Fibroblast of upper back skin (primary cell): ENCODE results near the gene SUN5.
"Not testable (repeated sequence)": the region's sequence is repeated elsewhere in the genome, so short reads cannot be mapped to it uniquely, and the experiment has no call there.

Source experiments
- DNase-seq: peaks from one replicate; pipeline ENCODE4 v3.0.0-alpha.2; 2013

Gene SUN5, protein sequence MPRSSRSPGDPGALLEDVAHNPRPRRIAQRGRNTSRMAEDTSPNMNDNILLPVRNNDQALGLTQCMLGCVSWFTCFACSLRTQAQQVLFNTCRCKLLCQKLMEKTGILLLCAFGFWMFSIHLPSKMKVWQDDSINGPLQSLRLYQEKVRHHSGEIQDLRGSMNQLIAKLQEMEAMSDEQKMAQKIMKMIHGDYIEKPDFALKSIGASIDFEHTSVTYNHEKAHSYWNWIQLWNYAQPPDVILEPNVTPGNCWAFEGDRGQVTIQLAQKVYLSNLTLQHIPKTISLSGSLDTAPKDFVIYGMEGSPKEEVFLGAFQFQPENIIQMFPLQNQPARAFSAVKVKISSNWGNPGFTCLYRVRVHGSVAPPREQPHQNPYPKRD

DNA sequence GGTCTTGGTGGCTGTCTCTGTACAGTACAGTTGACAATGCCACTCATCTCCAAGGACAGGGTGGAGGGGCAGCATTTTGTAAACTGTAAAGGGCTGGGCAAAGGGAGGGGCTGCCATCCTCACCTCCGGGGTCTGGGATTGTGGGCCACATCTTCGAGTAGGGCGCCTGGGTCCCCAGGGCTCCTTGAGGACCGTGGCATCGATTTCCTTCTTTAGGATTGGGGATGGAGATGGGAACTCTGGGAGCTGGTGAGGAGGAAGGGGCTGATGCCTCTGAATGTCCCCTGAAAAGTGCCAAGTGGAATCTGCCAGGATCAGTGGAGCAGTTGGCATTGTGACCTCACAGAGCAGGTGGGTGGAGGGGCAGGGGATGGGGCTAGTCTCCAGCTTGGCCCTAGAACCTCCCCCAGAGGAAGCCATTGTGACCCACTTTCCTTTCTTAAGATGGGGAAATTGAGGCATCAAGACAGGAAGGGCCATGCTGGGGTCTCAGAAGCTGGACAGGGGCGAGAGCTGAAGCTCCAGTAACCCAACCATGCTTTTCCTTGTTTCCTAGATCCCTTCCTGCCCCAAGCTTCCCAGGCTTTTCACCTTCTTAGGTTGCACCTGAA lies at the start of gene SUN5:
Gene SUN5 (minus strand): TSS at position 293 of the 611 bp plus-strand sequence. CDS start 93 bp downstream, at position 200.
- DNase-seq: no peak

DNA sequence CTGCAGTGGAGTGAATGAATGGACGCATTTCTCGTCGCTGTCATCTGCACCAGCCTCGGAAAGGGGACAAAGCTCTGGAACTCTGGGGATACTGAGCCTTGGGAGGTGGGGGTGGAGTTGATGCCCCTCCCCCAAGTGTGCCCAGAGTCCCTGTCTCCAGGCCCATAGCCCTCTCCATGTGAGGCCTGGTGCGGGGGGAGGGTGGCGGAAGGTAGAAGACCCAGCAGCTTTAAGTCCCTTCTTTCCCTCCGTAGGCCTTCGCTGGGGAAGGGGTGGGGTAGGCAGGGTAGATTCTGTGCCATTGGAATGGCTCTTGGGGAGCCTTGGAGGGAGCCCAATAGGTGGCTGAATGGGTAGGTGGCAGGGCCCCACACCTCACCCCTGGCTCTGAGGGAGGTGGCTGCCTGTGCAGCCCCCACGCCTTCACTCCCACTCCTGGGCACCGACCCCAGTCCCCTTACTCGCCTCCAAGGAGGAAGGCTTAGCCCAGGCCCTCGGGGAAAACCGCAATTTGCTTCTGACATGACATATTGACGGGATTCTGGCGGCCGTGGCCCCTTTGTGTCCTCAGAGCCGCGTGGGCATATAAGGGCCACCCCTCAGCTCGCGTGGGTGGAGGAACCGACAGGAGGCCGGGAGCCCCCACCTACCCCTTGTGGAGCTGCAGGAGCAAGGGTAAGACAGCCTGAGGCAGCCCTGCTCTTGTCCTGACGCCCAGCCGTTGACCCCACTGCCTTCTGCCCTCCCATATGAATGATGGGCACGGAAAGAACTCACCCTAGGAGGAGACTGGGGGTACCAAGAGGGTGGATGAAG lies 49.3 kb upstream of the SUN5 start, which contains the start of gene BPIFB3:
Gene BPIFB3 (plus strand): TSS at position 613 of the 816 bp plus-strand sequence. CDS start 1,533 bp downstream, outside the sequence.
- no peak for DNase-seq

DNA sequence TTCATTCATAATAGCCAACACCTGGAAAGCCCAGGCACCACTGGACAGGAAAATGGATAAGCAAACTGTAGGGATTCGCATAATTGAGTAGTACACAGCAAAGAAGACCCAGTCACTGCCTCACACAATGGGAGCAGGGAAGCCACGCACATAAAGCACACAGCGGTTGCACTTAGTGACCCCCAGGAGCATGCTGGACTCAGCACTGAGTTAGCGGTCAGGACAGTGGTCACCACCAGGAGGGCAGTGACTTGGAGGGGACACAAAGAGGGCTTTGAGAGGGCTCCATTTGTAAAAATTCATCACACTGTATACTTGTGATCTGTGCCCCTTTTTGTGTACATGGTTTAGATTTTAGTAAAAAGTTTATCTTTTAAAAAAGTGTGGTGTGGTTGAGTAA lies 47.1 kb upstream of the SUN5 start:
- DNase-seq: no peak

DNA sequence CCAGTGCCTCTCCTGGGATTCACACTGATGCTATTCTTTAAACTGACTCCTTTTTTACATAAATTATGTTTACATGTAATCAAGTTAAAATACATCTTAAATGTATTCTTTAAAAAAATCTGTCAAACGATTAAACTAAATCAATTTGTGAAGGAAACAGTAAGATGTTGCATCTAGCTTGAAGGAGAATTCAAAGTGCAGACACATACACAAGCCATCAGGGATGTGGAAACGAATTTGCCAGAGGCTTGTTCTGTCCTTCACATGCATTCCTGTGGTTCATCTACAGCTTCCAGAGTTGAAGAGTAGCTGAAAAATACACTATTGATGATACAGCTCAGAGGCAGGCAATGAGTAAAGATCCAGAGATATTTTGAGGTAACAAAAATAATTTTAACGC lies 42.2 kb upstream of the SUN5 start:
- DNase-seq: no peak

DNA sequence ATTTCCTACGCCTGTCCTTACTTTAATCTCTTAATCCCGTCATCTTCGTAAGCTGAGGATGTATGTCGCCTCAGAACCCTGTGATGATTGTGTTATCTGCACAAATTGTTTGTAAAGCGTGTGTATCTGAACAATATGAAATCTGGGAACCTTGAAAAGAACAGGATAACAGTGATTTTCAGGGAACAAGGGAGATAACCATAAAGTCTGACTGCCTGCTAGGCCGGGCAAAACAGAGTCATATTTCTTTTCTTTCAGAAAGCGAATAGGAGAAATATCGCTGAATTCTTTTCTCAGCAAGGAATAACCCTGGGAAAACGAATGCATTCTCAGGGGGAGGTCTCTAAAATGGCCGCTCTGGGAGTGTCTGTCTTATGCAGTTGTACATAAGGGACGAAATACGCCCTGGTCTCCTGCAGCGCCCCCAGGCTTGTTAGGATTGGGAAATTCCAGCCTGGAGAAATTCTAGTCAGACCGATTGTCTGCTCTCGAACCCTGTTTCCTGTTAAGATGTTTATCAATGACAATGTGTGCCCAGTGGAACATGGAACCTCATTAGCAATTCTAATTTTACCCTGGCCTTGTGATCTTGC lies 41.0 kb upstream of the SUN5 start:
- DNase-seq: not testable (repeated sequence)

DNA sequence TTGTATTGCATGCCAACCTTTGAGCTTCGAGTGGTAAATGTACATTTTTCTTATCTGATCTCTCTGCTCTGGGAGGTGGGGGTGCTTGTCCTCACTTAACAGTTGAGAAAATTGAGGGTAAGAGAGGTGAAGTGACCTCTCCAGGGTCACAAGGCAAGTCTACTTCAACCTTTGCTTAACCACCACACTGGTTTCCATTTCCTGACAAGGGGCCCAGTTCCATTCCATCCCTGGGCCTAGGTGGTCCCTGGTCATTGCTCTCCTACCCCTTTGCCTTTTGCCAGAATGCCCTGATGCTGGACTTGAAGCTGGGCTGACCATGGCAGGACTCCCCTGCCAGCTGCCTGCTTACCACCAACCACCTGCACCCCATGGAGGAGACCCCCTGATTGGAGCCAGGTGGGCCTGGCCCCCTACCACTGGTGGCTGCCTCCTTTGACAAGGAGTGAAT lies 39.5 kb upstream of the SUN5 start:
- no peak for DNase-seq

DNA sequence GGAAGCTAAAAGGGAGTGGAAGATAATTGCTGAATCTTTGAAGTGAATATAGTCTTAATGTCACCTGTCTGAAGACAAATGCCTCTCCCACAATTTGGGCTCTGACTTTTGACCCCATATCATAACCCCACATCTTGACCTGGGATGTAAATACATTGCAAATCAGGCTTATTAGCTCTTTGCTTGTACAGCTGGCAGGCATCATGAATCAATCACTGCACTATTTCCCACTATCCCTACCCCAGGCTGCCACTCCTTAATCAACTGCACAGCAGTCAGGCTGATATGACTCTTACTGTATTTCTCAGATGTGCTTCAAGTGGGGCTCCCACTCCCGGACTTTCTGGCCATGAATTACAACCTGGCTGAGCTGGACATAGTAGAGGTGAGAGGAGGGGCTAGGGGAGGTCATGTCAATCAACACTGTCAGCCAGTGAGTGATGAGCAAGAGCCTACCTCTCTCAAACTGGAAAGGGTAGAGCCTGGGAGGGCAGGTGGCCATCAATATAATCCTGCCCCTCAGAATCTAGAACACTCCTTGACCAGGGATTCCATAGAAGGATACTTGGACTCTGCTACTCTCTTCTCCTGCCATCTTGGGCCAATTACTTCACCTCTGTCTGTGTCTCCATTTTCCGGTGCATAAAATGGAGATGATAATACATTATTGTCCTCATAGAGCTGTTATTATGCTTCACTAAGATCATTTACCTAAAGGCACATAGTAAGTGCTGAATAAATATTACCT lies 38.9 kb upstream of the SUN5 start:
- DNase-seq: no peak

DNA sequence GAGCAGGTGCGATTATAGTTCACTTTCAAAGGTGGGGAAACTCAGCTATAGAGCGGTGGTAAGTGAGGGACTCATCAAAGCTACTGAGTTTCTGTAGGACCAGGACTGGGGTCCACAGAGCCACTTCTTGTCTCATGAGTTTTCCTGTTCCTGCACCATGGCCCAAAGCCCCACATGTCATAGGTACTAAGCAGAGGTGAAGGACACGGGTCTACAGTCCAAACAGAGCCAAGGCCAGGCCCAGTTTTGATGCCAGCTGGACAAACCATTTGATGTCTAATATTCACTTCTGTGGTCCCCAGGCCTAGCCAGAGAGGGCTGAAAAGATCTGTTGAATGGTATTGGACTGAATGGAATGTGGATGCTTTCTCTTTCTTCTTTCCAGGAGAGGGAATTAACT lies 38.2 kb upstream of the SUN5 start:
- no peak for DNase-seq

DNA sequence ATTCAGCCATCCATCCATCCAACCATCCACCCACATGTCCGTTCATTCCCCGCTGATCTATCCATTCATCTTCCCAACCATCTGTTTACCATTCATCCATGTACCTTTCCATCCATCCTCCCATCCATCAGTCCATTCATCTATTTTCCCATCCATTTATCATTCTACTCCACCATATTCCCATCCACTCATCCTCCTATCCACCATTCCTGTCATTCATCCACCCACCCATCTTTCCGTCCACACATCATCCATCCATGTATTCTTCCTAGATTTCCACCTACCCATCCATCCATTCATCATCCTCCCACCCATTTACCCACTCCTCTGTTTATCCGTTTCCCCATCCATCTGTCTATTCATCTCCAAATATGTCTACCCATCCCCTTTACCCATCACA lies 34.0 kb upstream of the SUN5 start:
- no peak for DNase-seq

DNA sequence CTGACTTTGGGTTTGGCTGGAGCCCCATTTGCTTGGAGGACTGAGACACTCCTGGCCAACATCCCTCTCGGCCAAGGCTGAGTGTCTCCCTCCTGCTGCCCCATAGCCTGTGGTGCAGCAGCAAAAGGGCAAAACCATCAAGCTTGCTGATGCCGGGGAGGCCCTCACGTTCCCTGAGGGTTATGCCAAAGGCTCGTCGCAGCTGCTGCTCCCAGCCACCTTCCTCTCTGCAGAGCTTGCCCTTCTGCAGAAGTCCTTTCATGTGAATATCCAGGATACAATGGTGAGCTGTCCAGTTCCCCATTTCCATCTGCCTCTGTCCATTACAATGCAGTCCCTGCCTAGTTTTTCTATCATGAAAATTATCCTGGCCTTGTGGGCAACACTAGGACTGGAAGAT lies 33.2 kb upstream of the SUN5 start:
- DNase-seq: no peak

DNA sequence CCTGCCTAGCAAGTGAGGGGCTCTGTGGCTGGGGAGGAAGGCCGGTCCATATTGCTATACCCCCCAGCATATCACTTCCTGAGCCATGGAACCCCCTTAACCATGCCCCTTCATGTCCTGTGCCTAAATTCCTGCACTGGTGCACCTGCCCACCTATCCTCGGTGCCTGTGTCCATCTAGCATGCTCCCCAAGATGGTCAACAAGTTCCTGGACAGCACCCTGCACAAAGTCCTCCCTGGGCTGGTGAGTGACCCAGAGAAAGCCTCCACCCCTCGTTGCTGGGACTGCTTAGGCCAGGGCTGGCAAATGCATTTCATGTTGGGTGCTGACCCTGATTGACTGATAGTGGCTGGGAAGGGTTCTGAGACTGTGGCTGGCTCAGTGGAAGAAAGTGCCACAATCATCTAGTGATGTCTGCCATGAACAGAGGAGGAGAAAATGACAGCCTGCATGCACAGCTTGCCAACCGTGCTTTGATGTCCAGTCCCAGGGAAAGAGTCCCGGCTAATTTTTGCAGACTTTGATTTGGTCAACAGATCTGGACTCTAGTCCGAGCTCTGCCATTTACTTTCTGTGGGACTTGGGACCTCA lies 30.8 kb upstream of the SUN5 start:
- no peak for DNase-seq

DNA sequence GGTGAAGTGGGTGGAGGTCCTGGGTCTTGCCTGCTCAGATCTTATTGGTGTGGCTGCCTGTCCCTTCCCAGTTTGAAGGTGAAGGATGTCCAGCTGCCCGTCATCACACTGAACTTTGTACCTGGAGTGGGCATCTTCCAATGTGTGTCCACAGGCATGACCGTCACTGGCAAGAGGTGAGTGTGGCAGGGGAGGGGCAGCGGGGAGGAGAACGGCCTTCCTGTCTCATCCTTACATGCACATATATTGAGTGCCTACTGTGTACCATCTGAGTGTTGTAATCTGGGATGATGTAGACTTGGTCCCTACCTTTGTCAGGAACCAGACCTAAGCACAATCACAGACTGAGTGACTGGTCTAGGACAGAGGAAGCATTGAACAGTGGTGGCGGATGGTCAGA lies 29.9 kb upstream of the SUN5 start:
- DNase-seq: no peak

DNA sequence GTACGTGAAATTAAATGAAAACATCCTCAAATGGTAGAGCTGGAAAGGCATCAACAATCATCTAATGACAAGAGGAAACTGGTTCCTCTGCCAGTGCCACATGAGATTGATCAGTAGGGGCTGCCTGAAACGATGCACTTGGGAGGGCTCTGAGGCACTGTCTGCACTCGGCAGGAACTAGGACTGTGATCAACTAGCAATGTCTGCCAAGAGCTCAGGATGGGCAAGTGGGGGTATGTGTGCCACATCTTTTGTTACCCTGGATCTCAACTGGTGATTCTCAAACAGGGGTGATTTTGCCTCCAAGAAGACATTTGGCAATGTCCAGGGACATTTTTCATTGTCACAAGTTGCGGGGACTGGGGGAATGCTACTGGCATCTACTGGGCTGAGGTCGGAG lies 29.1 kb upstream of the SUN5 start:
- DNase-seq: no peak

DNA sequence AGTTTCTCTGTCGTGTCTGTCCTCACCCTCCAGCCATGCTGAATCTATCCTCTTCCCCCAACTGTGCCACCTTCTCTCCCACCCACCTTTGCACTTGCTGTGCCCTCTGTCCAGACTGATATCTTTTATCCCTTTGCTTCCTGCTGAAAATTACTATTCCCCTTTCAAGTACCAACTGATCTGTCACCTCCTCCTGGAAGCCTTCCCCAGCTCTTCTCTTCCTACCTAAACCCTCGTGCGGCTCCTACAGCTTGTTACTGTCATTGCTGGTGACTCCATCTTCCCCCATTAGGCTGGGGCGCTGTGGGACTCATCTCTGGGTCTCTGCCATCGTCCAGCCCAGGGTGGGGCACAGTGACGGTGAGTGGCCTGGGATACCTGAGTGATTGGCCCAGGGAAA lies 28.3 kb upstream of the SUN5 start:
- no peak for DNase-seq

DNA sequence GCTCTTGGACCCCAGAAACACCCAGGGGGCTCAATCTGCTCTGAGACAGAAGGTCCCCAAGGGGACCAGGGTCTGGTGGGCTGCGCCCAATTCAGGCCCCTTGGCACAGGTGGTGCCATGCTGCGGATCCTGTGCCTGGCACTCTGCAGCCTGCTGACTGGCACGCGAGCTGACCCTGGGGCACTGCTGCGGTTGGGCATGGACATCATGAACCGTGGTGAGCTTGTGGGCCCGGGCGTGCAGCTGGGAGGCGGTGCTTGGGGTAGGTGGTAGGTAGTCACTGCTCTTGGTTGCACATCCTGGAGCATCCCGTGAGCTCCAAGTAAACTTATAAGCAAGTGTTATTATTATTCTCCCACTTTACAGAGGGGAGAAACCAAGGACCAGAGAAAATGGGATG lies 27.3 kb upstream of the SUN5 start, which contains the start of gene BPIFB6:
Gene BPIFB6 (plus strand): TSS at position 118 of the 400 bp plus-strand sequence. CDS start 0 bp downstream, at position 118.
- DNase-seq: no peak

DNA sequence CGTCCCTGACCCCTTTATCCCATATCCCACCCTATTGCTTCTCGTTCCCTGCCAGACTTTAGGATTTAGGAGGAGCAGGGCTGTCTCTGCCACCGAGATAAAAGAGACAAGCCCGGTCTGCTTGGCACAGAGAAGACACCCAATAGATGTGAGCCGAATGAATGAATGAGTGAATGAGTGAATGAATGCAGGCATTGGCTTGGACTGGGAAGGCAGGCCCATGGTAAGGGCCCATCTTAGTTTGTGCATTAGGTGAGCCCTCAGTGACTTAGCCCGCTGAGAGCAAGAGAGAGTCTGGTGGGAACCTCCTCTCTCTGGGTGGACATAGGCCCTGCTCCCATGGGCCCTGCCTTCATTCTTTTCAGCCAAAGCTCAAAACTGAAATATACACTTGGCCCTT lies 26.3 kb upstream of the SUN5 start:
- no peak for DNase-seq

DNA sequence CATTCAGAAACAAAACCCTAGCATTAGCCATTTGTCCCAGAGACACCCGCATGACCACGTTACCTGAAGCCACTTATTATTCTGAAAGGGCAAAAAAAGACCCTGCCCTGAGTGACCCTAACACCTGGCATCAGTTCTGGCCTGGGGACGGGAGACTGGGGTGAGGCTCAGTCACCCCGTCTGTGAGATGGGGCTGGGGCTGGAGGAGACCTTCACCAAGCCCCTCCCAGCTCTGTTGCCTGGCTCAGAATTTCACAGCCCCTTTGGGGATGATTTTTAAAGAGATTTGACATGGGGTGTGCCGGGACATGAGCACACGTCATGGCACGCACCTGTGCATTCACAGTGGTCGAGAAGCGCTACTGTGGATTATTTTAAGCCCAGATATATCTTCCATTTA lies 25.8 kb upstream of the SUN5 start:
- no peak for DNase-seq

DNA sequence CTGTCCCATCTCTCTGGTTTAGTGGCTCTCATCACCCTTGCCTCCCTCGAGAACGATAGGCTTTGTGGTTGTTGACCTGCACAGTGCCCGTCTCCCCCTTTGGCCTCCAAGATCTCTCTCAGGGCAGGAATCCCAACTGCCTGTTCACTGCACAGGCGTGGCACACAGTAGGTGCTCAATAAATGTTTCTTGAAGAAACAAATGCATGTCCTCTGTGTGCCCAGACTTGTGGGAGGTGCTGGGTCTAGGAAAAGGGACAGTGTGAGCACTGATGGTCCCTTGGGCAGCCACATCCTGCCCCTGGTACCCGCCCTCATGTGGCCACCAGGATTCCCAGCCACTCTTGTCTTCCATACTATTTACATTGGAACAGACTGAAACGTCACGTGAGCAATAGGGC lies 24.6 kb upstream of the SUN5 start:
- DNase-seq: no peak

DNA sequence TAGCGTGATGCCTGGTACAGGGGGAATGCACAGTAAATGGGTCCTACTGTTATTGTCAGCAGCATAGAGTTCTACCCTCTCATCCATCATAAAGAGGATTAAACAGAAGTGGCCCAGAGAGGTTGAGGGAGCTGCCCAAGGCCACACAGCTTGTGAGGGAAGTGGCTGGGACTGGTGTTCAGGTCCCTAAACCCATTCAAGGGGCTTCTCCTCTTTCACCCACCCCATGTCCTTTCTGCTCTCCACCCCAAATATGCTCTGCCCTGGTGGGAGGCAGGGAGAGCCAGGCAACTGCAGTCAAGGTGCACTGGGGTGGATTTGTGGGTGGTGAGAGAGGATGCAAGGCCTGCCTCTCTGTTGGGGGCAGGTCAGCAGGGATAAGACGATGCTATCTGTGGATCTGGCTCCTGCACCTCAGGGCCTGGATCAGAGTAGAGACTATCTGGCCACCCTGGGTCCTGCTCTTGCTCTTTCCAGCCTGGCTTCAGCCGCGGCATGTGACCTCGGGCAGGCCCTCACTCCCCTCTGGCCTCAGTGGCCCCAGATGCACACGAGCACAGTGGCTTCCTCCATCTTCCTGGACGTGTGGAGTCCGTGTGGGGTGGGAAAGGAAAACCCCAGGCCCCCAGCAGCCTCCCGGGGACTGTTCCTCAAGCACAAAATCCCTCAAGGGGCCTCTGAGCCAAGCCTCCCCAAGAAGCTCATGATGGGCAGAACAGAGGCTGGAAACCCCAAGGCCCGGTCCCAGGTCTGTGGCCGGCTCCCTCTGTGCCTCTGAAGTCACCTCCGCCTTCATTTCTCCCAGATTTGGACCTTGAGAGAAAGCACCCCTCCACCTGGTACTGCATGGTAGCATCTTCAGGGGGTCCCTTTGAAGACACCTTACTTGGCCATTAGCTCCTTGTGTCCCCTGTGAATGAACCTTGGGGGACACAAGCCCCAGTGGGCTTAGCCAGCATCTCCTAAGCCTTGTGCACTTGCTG lies 23.8 kb upstream of the SUN5 start:
- DNase-seq: no peak
